ENCODE results near the gene MSRB1. TPM values are rescaled to one million over a fixed set of nuclear protein-coding genes. Genes with fewer than 3 reads are reported as not detected.

MSRB1 gene
- total and polyA plus RNA-seq, 2 of the 13 experiments (the other 11 are each of a cell fraction or from before 2014, with no cell fraction given): 32.1 to 75.4 TPM

DNA sequence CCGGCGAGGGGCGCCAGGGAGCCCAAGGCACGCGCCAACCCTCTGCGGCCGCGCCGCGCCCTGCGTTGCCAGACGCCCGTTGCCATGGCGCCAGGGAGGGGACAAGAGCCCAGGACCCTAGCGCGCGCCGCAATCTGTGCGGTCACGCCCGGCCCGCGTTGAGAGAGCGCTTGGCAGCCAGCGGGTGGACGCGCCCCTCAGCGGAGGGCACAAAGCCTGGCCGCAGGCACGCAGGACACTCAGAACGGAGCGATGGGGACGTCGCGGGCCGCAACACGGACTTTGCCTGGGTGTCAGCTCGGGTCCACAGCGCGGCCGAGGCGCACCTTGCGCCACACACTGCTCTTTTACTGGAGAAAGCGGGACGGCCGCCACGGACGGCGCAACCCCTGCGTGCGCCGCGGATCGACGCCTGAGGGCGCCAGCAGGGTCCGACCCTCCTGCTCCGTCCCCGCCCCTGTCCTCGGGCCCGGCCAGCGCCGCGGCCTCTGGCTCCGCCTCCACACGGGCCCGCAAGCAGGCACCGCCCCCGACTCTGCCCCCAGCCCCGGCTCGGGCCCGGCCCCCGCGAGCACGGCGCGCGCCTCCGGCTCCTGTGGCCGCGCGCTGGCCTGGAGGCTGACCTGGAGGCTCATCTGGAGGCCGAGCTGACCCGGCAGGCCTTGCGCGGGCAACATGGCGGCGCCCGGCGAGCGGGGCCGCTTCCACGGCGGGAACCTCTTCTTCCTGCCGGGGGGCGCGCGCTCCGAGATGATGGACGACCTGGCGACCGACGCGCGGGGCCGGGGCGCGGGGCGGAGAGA lies 40.7 kb upstream of the MSRB1 start, which contains the start of gene GFER (continued):
- TF ChIP-seq, protein P1, sequence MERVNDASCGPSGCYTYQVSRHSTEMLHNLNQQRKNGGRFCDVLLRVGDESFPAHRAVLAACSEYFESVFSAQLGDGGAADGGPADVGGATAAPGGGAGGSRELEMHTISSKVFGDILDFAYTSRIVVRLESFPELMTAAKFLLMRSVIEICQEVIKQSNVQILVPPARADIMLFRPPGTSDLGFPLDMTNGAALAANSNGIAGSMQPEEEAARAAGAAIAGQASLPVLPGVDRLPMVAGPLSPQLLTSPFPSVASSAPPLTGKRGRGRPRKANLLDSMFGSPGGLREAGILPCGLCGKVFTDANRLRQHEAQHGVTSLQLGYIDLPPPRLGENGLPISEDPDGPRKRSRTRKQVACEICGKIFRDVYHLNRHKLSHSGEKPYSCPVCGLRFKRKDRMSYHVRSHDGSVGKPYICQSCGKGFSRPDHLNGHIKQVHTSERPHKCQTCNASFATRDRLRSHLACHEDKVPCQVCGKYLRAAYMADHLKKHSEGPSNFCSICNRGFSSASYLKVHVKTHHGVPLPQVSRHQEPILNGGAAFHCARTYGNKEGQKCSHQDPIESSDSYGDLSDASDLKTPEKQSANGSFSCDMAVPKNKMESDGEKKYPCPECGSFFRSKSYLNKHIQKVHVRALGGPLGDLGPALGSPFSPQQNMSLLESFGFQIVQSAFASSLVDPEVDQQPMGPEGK (CRISPR knock-in tag; IDR thresholded peaks at IDR 0.05): peak; percentile 47
- 0 out of 2 replicates have a peak, but pooled peaks have one; percentile 12 for TF ChIP-seq ZNF619 (CRISPR knock-in tag; IDR thresholded peaks at IDR 0.05)
- no peak for TF ChIP-seq PLRG1 (conservative IDR thresholded peaks at IDR 0.05)
- peak; percentile 25; the same call in 1 of the 2 replicates for TF ChIP-seq ZNF768 (CRISPR knock-in tag; IDR thresholded peaks at IDR 0.05)
- TF ChIP-seq ZNF430 (CRISPR knock-in tag; IDR thresholded peaks at IDR 0.05): peak; percentile 59; the same call in 1 of the 2 replicates
- TF ChIP-seq, protein P2, sequence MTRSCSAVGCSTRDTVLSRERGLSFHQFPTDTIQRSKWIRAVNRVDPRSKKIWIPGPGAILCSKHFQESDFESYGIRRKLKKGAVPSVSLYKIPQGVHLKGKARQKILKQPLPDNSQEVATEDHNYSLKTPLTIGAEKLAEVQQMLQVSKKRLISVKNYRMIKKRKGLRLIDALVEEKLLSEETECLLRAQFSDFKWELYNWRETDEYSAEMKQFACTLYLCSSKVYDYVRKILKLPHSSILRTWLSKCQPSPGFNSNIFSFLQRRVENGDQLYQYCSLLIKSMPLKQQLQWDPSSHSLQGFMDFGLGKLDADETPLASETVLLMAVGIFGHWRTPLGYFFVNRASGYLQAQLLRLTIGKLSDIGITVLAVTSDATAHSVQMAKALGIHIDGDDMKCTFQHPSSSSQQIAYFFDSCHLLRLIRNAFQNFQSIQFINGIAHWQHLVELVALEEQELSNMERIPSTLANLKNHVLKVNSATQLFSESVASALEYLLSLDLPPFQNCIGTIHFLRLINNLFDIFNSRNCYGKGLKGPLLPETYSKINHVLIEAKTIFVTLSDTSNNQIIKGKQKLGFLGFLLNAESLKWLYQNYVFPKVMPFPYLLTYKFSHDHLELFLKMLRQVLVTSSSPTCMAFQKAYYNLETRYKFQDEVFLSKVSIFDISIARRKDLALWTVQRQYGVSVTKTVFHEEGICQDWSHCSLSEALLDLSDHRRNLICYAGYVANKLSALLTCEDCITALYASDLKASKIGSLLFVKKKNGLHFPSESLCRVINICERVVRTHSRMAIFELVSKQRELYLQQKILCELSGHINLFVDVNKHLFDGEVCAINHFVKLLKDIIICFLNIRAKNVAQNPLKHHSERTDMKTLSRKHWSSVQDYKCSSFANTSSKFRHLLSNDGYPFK (CRISPR knock-in tag; IDR thresholded peaks at IDR 0.05; ENCODE audit: borderline replicate concordance): peak; percentile 73; the same call in 1 of the 2 replicates
- peak; percentile 83 for TF ChIP-seq ARNT2 (CRISPR knock-in tag; IDR thresholded peaks at IDR 0.05; ENCODE audit: low read depth)
- peak; percentile 12; the same call in 1 of the 2 replicates for TF ChIP-seq ZNF891 (CRISPR knock-in tag; IDR thresholded peaks at IDR 0.05)
- no peak for TF ChIP-seq ZNF343 (CRISPR knock-in tag; IDR thresholded peaks at IDR 0.05)
- TF ChIP-seq RBM22 (optimal IDR thresholded peaks at IDR 0.05; ENCODE audit: low read length): peak; percentile 91
- TF ChIP-seq FOSL2 (CRISPR knock-in tag; IDR thresholded peaks at IDR 0.05): peak; percentile 15; the same call in 1 of the 2 replicates
- 0 out of 2 replicates have a peak, but pooled peaks have one; percentile 39 for TF ChIP-seq ZNF589 (CRISPR knock-in tag; conservative IDR thresholded peaks at IDR 0.05)
- TF ChIP-seq MEIS1 (CRISPR knock-in tag; IDR thresholded peaks at IDR 0.05; ENCODE audit: borderline replicate concordance): 0 out of 2 replicates have a peak, but pooled peaks have one; percentile 41
- TF ChIP-seq ZNF674 (CRISPR knock-in tag; IDR thresholded peaks at IDR 0.05; ENCODE audit: low read depth): no peak
- TF ChIP-seq, protein P3, sequence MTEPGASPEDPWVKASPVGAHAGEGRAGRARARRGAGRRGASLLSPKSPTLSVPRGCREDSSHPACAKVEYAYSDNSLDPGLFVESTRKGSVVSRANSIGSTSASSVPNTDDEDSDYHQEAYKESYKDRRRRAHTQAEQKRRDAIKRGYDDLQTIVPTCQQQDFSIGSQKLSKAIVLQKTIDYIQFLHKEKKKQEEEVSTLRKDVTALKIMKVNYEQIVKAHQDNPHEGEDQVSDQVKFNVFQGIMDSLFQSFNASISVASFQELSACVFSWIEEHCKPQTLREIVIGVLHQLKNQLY (CRISPR knock-in tag; IDR thresholded peaks at IDR 0.05): no peak
- TF ChIP-seq ZNF136 (CRISPR knock-in tag; IDR thresholded peaks at IDR 0.05; ENCODE audit: low read depth): 0 out of 2 replicates have a peak, but pooled peaks have one; percentile 56
- peak; percentile 85 for TF ChIP-seq RXRA (CRISPR knock-in tag; IDR thresholded peaks at IDR 0.05)
- TF ChIP-seq ZFP41 (CRISPR knock-in tag; IDR thresholded peaks at IDR 0.05; ENCODE audit: borderline replicate concordance): no peak
- TF ChIP-seq NCOR1 (IDR thresholded peaks at IDR 0.05; ENCODE audit: borderline replicate concordance, low read length): peak; percentile 71; the same call in 1 of the 2 replicates
- TF ChIP-seq, protein P4, sequence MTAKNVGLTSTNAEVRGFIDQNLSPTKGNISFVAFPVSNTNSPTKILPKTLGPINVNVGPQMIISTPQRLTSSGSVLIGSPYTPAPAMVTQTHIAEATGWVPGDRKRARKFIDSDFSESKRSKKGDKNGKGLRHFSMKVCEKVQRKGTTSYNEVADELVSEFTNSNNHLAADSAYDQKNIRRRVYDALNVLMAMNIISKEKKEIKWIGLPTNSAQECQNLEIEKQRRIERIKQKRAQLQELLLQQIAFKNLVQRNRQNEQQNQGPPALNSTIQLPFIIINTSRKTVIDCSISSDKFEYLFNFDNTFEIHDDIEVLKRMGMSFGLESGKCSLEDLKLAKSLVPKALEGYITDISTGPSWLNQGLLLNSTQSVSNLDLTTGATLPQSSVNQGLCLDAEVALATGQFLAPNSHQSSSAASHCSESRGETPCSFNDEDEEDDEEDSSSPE (CRISPR knock-in tag; IDR thresholded peaks at IDR 0.05): peak; percentile 66; the same call in 1 of the 2 replicates
- no peak for TF ChIP-seq ZBTB8A (CRISPR knock-in tag; IDR thresholded peaks at IDR 0.05; ENCODE audit: borderline replicate concordance, low read depth)

All from HepG2 (cell line).